ENCODE data around the gene HACL1.
A peak's percentile ranks its signal among the peaks of the same experiment; 100 is the strongest.

The HACL1 gene

GRCh38 chr3:15601399-15602145 lies at the start of gene HACL1, which contains the start of gene BTD:
TSS of gene HACL1 (minus strand) at chr3:15601569. CDS start at chr3:15601463, 106 bp downstream.
TSS of gene BTD (plus strand) at chr3:15601745. CDS start at chr3:15635440, 33,695 bp downstream.
- DNase-seq = no peak

GRCh38 chr3:15649858-15650257 lies 48.5 kb upstream of the HACL1 start:
- DNase-seq = no peak

- DNase-seq = no peak
Measured at GRCh38 chr3:15649341-15649740, 48.0 kb upstream of the HACL1 start.

- no peak for DNase-seq
Measured at GRCh38 chr3:15647611-15648167, 46.3 kb upstream of the HACL1 start.

GRCh38 chr3:15646851-15647511 lies 45.6 kb upstream of the HACL1 start:
- DNase-seq = no peak

GRCh38 chr3:15645740-15646501 lies 44.6 kb upstream of the HACL1 start:
- DNase-seq = no peak

GRCh38 chr3:15645246-15645645 lies 43.9 kb upstream of the HACL1 start:
- no peak for DNase-seq

- DNase-seq = no peak
Measured at GRCh38 chr3:15638891-15639262, 37.5 kb upstream of the HACL1 start.

GRCh38 chr3:15638193-15638890 lies 37.0 kb upstream of the HACL1 start:
- no peak for DNase-seq

GRCh38 chr3:15637131-15637951 lies 36.0 kb upstream of the HACL1 start:
- peak; percentile 33 for DNase-seq

GRCh38 chr3:15636028-15636709 lies 34.8 kb upstream of the HACL1 start:
- DNase-seq = no peak

GRCh38 chr3:15635121-15635661 lies 33.8 kb upstream of the HACL1 start:
- DNase-seq = no peak

- DNase-seq = no peak
Measured at GRCh38 chr3:15634671-15635070, 33.3 kb upstream of the HACL1 start.

GRCh38 chr3:15633766-15634598 lies 32.6 kb upstream of the HACL1 start:
- DNase-seq = no peak

- no peak for DNase-seq
Measured at GRCh38 chr3:15633159-15633558, 31.8 kb upstream of the HACL1 start.

- no peak for DNase-seq
Measured at GRCh38 chr3:15632212-15632580, 30.8 kb upstream of the HACL1 start.

GRCh38 chr3:15631426-15632211 lies 30.2 kb upstream of the HACL1 start:
- no peak for DNase-seq

- DNase-seq = no peak
Measured at GRCh38 chr3:15630646-15631350, 29.4 kb upstream of the HACL1 start.
